Neural crest cell (in vitro differentiated cells): ENCODE results near the gene UNC45A. TPM values are rescaled to one million over a fixed set of nuclear protein-coding genes. Genes with fewer than 3 reads are reported as not detected.

ENCODE experiments used
- DNase-seq: peaks from one replicate; pipeline ENCODE4 v3.0.0; 2021; ENCODE audit warnings: low read depth, mixed read lengths, low spot score
- H3K27ac Mint-ChIP-seq: one replicate; pipeline ENCODE4 v1.8.0; 2021; ENCODE audit warnings: mild to moderate bottlenecking, mixed read lengths; ENCODE audit not compliant: unreplicated experiment
- H3K27me3 Mint-ChIP-seq: 2 replicates; pipeline ENCODE4 v1.8.0; 2021; ENCODE audit warnings: low read depth, mild to moderate bottlenecking, mixed read lengths
- H3K36me3 Mint-ChIP-seq: 2 replicates; pipeline ENCODE4 v1.8.0; 2021; ENCODE audit warnings: low read depth, mild to moderate bottlenecking, mixed read lengths
- H3K4me1 Mint-ChIP-seq: 2 replicates; pipeline ENCODE4 v1.8.0; 2021; ENCODE audit warnings: mixed read lengths
- H3K4me3 Mint-ChIP-seq: one replicate; pipeline ENCODE4 v1.8.0; 2021; ENCODE audit warnings: mild to moderate bottlenecking, mixed read lengths
- H3K9me3 Mint-ChIP-seq: 2 replicates; pipeline ENCODE4 v1.8.0; 2021; ENCODE audit warnings: mixed read lengths
- CTCF ChIP-seq: fragments of 200-600 bp; sonication (generic); conservative IDR thresholded peaks from 2 replicates; pipeline ENCODE4 v1.5.0; 2021; ENCODE audit warnings: antibody characterized with exemption, mild to moderate bottlenecking
- total RNA-seq: library from RNA; stranded (reverse); gene quantifications from 2 replicates; pipeline ENCODE4 v1.2.1, GENCODE V29; 2021

The UNC45A gene
- total RNA-seq, 1 donor from 2014 or later = 65.4 TPM

GRCh38 chr15:90962021-90962420 lies 26.9 kb downstream of the UNC45A start:
- Mint-ChIP-seq H3K27ac (no peak overlapping the region), H3K4me1 (peaks cover 13% of the 10 kb centered on the region), H3K36me3 (peaks cover 13% of the 10 kb centered on the region), H3K4me3 (peak overlapping the region; percentile 18), H3K27me3 (peaks cover 3% of the 10 kb centered on the region), H3K9me3 (no peaks in the 10 kb centered on the region)
- DNase-seq = no peak
- no peak for TF ChIP-seq CTCF

GRCh38 chr15:90966262-90966661 lies 31.2 kb downstream of the UNC45A start:
- no peak for TF ChIP-seq CTCF
- H3K27ac Mint-ChIP-seq = no peak overlapping the region
- H3K36me3 Mint-ChIP-seq = peaks cover 25% of the 10 kb centered on the region

GRCh38 chr15:90967206-90967605 lies 32.1 kb downstream of the UNC45A start:
- no peaks in the 10 kb centered on the region for H3K9me3 Mint-ChIP-seq
- no peak overlapping the region for H3K4me3 Mint-ChIP-seq
- DNase-seq = no peak
- no peak overlapping the region for H3K27ac Mint-ChIP-seq
- TF ChIP-seq CTCF = no peak
- no peaks in the 10 kb centered on the region for H3K27me3 Mint-ChIP-seq
- H3K4me1 Mint-ChIP-seq = no peaks in the 10 kb centered on the region
- peaks cover 23% of the 10 kb centered on the region for H3K36me3 Mint-ChIP-seq

More at GRCh38 chr15:90966262-90966661, 31.2 kb downstream of the UNC45A start:
- Mint-ChIP-seq H3K9me3 (no peaks in the 10 kb centered on the region), H3K4me3 (no peak overlapping the region), H3K27me3 (no peaks in the 10 kb centered on the region), H3K4me1 (no peaks in the 10 kb centered on the region)
- DNase-seq = no peak

- no peak for DNase-seq
- TF ChIP-seq CTCF = no peak
- Mint-ChIP-seq H3K27ac (no peak overlapping the region), H3K9me3 (no peaks in the 10 kb centered on the region), H3K27me3 (no peaks in the 10 kb centered on the region), H3K4me3 (no peak overlapping the region), H3K4me1 (no peaks in the 10 kb centered on the region), H3K36me3 (peaks cover 26% of the 10 kb centered on the region)
Measured at GRCh38 chr15:90968434-90968833, 33.3 kb downstream of the UNC45A start.

- peak overlapping the region; percentile 36 for H3K27ac Mint-ChIP-seq
- no peaks in the 10 kb centered on the region for H3K27me3 Mint-ChIP-seq
- peak overlapping the region; percentile 4 for H3K4me3 Mint-ChIP-seq
- TF ChIP-seq CTCF = no peak
- H3K4me1 Mint-ChIP-seq = no peaks in the 10 kb centered on the region
- DNase-seq = no peak
- peaks cover 32% of the 10 kb centered on the region for H3K36me3 Mint-ChIP-seq
- no peaks in the 10 kb centered on the region for H3K9me3 Mint-ChIP-seq
Measured at GRCh38 chr15:90970274-90970673, 35.2 kb downstream of the UNC45A start.

GRCh38 chr15:90972133-90972532 lies 37.0 kb downstream of the UNC45A start:
- Mint-ChIP-seq H3K4me1 (no peaks in the 10 kb centered on the region), H3K36me3 (peaks cover 34% of the 10 kb centered on the region), H3K4me3 (no peak overlapping the region), H3K27ac (no peak overlapping the region), H3K27me3 (no peaks in the 10 kb centered on the region), H3K9me3 (no peaks in the 10 kb centered on the region)
- no peak for DNase-seq
- no peak for TF ChIP-seq CTCF
